Fibroblast of mammary gland (primary cell): ENCODE results near the gene SOX6.

Source experiments
- DNase-seq: peaks from one replicate; pipeline ENCODE4 v3.0.0-alpha.2; 2010; ENCODE audit warnings: low read depth
- H3K4me3 ChIP-seq: 2 replicates; pipeline ENCODE4 v1.5.1; 2011; ENCODE audit warnings: low read depth, mild to moderate bottlenecking, low read length, moderate library complexity; ENCODE audit not compliant: control insufficient read depth
- CTCF ChIP-seq: conservative IDR thresholded peaks from 2 replicates; pipeline ENCODE4 v1.5.1; 2011; ENCODE audit warnings: low read depth, low read length, inconsistent platforms; ENCODE audit not compliant: control insufficient read depth, insufficient read depth

The SOX6 gene

GRCh38 chr11:16358726-16359125, 2.4 kb upstream of the SOX6 start:
- no peak overlapping the region for H3K4me3 ChIP-seq
- DNase-seq: no peak
- TF ChIP-seq CTCF: no peak

GRCh38 chr11:16357775-16358174, 1.4 kb upstream of the SOX6 start:
- no peak overlapping the region for H3K4me3 ChIP-seq

GRCh38 chr11:16356761-16357393, 531 bp upstream of the SOX6 start:
- no peak overlapping the region for H3K4me3 ChIP-seq
- DNase-seq: no peak
- no peak for TF ChIP-seq CTCF

More at GRCh38 chr11:16357775-16358174, 1.4 kb upstream of the SOX6 start:
- TF ChIP-seq CTCF: no peak
- no peak for DNase-seq

GRCh38 chr11:16352707-16353106, 3.6 kb downstream of the SOX6 start:
- no peak for DNase-seq
- no peak overlapping the region for H3K4me3 ChIP-seq
- no peak for TF ChIP-seq CTCF

GRCh38 chr11:16350125-16350524, 6.2 kb downstream of the SOX6 start:
- H3K4me3 ChIP-seq: no peak overlapping the region
- no peak for TF ChIP-seq CTCF
- no peak for DNase-seq

- H3K4me3 ChIP-seq: no peak overlapping the region
- TF ChIP-seq CTCF: no peak
- peak; percentile 0 for DNase-seq
These were observed 8.2 kb downstream of the SOX6 start for GRCh38 chr11:16347928-16348685.
